Upper lobe of right lung (tissue), 1 donor: ENCODE results near the gene PLPPR4. TPM values are rescaled to one million over a fixed set of nuclear protein-coding genes. Genes with fewer than 3 reads are reported as not detected.

Experiments used
- ATAC-seq: fragments of 200-7000 bp; cut with Tn5 transposase; one replicate; pipeline ENCODE4 v1.9.1; 2020; ENCODE audit warnings: mild to moderate bottlenecking, moderate library complexity
- DNase-seq: peaks from one replicate; pipeline ENCODE4 v3.0.0-alpha.2; 2020
- H3K27ac ChIP-seq: fragments of 200-600 bp; one replicate; pipeline ENCODE4 v1.8.0; 2022
- H3K27me3 ChIP-seq: fragments of 200-600 bp; one replicate; pipeline ENCODE4 v1.8.0; 2022; ENCODE audit warnings: mild to moderate bottlenecking
- H3K36me3 ChIP-seq: fragments of 200-600 bp; one replicate; pipeline ENCODE4 v1.8.0; 2022
- H3K4me1 ChIP-seq: fragments of 200-600 bp; one replicate; pipeline ENCODE4 v1.8.0; 2022
- H3K4me3 ChIP-seq: fragments of 200-600 bp; one replicate; pipeline ENCODE4 v1.8.0; 2022; ENCODE audit warnings: mild to moderate bottlenecking
- H3K9me3 ChIP-seq: fragments of 200-600 bp; one replicate; pipeline ENCODE4 v1.8.0; 2022
- CTCF ChIP-seq: fragments of 200-600 bp; IDR thresholded peaks from one replicate; pipeline ENCODE4 v1.8.0; 2022; ENCODE audit warnings: antibody characterized with exemption
- intact Hi-C: fragments of 100-400 bp; cut with DNase I; formaldehyde crosslinking; loops from one replicate; pipeline ENCODE4 v1.11.0; 2022
- total RNA-seq: library from RNA; stranded (reverse); fragmentation: NEBNext Ultra II Directional; extraction: Animal tissue kit (Norgen Biotek cat#: 25700); gene quantifications from one replicate; pipeline ENCODE4 v1.2.1, GENCODE V29; 2021
- donor health status: DM: no; HTN: yes; CAD: no; lungs with severe emphysema.

PLPPR4 gene
- total RNA-seq, 1 donor from 2014 or later = 3.0 TPM

GRCh38 chr1:99227056-99227897 is 37.0 kb upstream of the PLPPR4 start:
- no peak for TF ChIP-seq CTCF
- Histone ChIP-seq H3K27me3 (no peaks in the 10 kb centered on the region), H3K9me3 (no peaks in the 10 kb centered on the region), H3K4me1 (no peaks in the 10 kb centered on the region), H3K36me3 (no peaks in the 10 kb centered on the region), H3K4me3 (no peak overlapping the region), H3K27ac (no peak overlapping the region)
- no peak for ATAC-seq
- intact Hi-C loops = no loop called here
- no peak for DNase-seq

- Histone ChIP-seq H3K27me3 (no peaks in the 10 kb centered on the region), H3K4me1 (no peaks in the 10 kb centered on the region), H3K9me3 (no peaks in the 10 kb centered on the region), H3K4me3 (no peak overlapping the region), H3K27ac (no peak overlapping the region), H3K36me3 (no peaks in the 10 kb centered on the region)
- TF ChIP-seq CTCF = no peak
- DNase-seq (no peak), ATAC-seq (no peak)
- intact Hi-C loops = no loop called here
Observed at GRCh38 chr1:99228153-99228552, 36.1 kb upstream of the PLPPR4 start.

GRCh38 chr1:99229122-99229521 is 35.2 kb upstream of the PLPPR4 start:
- no peaks in the 10 kb centered on the region for H3K4me1 ChIP-seq
- no peak overlapping the region for H3K4me3 ChIP-seq
- no peak overlapping the region for H3K27ac ChIP-seq
- no peak for TF ChIP-seq CTCF
- no peaks in the 10 kb centered on the region for H3K36me3 ChIP-seq
- H3K27me3 ChIP-seq = no peaks in the 10 kb centered on the region
- ATAC-seq (no peak), DNase-seq (no peak)
- no peaks in the 10 kb centered on the region for H3K9me3 ChIP-seq
- intact Hi-C loops = no loop called here

- Histone ChIP-seq H3K27me3 (no peaks in the 10 kb centered on the region), H3K9me3 (no peaks in the 10 kb centered on the region), H3K27ac (no peak overlapping the region), H3K4me1 (no peaks in the 10 kb centered on the region), H3K36me3 (no peaks in the 10 kb centered on the region), H3K4me3 (no peak overlapping the region)
- DNase-seq = no peak
- ATAC-seq = no peak
- intact Hi-C loops = no loop called here
- TF ChIP-seq CTCF = no peak
Observed at GRCh38 chr1:99230695-99231094, 33.6 kb upstream of the PLPPR4 start.

GRCh38 chr1:99232172-99232571 is 32.1 kb upstream of the PLPPR4 start:
- Histone ChIP-seq H3K27ac (no peak overlapping the region), H3K4me3 (no peak overlapping the region), H3K36me3 (no peaks in the 10 kb centered on the region), H3K9me3 (no peaks in the 10 kb centered on the region), H3K27me3 (no peaks in the 10 kb centered on the region), H3K4me1 (no peaks in the 10 kb centered on the region)
- no peak for TF ChIP-seq CTCF
- no peak for ATAC-seq
- no peak for DNase-seq
- intact Hi-C loops = no loop called here
